Measurements from ENCODE around the gene DRG1. TPM values are rescaled to one million over a fixed set of nuclear protein-coding genes. Genes with fewer than 3 reads are reported as not detected.
"Not testable (repeated sequence)": the region's sequence is repeated elsewhere in the genome, so short reads cannot be mapped to it uniquely, and the experiment has no call there.

The DRG1 gene
- total RNA-seq, 8 experiments from 2014 or later = 56.4 to 84.8 (median 67.7) TPM

DNA sequence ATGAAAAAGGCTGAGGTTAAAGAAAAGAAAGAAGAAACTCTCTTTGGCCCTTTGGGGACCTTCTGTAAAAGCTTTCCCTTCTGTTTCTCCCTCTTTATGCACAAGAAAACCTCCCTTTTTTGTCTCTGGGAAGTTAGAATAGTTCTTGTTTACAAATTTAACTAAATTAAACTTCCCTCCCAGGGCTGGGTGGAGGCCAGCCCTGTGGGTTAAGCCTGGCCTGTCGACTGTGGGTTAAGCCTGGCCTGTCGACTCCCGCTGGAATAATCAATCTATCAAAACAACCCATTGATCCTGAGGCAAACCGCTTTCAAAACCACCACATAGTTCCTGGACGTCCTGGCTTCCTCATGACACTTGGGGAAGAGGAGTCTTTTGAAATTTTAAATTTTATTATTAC is 1.2 kb upstream of the DRG1 start:
- no peak for ATAC-seq (replicated peaks in 6 of 8)
- 0 to 90% (median 47%) methylated on average over 1 to 5 of the region's 5 CpGs; no CpG with 5 or more reads in 2 of the 10 experiments for WGBS, 10 experiments
- in situ Hi-C loops (cut with MboI; ENCODE audit: low pct_unique_long_range_greater_than_20kb in 2 of 9, low sequenced_read_pairs in 9 of 9, unreplicated experiment in 9 of 9) = no loop called here
- peaks cover 7 to 13% of the 10 kb centered on the region in 2 donors for H3K4me1 ChIP-seq (replicated peaks in 1 of 2)
- H3K27ac ChIP-seq = no peak overlapping the region
- H3K4me3 ChIP-seq = no peak overlapping the region

GRCh38 chr22:31400023-31400397 is 606 bp downstream of the DRG1 start:
- H3K4me1 ChIP-seq (replicated peaks in 1 of 2) = peaks cover 7 to 13% of the 10 kb centered on the region in 2 donors
- 0 to 6% (median 0%) methylated on average over 2 to 8 of the region's 11 CpGs; no CpG with 5 or more reads in 1 of the 10 experiments for WGBS, 10 experiments
- ATAC-seq (replicated peaks in 6 of 8) = peak in 3 of 8 experiments; percentile 3 to 23 (median 13)
- in situ Hi-C loops (cut with MboI; ENCODE audit: low pct_unique_long_range_greater_than_20kb in 2 of 9, low sequenced_read_pairs in 9 of 9, unreplicated experiment in 9 of 9) = no loop called here
- peak overlapping the region; percentile 59 to 87 (median 76) for H3K4me3 ChIP-seq
- peak overlapping the region; percentile 88 to 95 for H3K27ac ChIP-seq

DNA sequence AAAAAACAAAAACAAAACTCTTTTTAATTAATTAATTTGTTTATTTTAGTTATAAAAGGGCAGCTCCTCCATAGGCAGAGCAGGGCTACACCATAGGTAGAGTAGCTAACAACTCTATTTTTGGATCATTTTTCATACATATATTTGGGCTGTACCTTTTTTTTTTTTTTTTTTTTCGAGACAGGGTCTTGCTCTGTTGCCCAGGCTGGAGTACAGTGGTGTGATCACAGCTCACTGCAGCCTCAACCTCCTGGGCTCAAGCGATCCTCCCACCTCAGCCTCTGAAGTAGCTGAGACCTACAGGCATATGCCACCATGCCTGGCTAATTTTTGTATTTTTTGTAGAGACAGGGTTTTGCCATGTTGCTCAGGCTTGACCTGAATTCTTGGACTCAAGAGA is 2.9 kb downstream of the DRG1 start:
- peaks cover 7 to 13% of the 10 kb centered on the region in 2 donors for H3K4me1 ChIP-seq (replicated peaks in 1 of 2)
- ATAC-seq (replicated peaks in 6 of 8); in situ Hi-C loops (cut with MboI; ENCODE audit: low pct_unique_long_range_greater_than_20kb in 2 of 9, low sequenced_read_pairs in 9 of 9, unreplicated experiment in 9 of 9); H3K4me3 ChIP-seq; H3K27ac ChIP-seq: not testable (repeated sequence)
- WGBS, 10 experiments = 43 to 100% (median 86%) methylated on average over 1 to 2 of the region's 2 CpGs; no CpG with 5 or more reads in 5 of the 10 experiments

DNA sequence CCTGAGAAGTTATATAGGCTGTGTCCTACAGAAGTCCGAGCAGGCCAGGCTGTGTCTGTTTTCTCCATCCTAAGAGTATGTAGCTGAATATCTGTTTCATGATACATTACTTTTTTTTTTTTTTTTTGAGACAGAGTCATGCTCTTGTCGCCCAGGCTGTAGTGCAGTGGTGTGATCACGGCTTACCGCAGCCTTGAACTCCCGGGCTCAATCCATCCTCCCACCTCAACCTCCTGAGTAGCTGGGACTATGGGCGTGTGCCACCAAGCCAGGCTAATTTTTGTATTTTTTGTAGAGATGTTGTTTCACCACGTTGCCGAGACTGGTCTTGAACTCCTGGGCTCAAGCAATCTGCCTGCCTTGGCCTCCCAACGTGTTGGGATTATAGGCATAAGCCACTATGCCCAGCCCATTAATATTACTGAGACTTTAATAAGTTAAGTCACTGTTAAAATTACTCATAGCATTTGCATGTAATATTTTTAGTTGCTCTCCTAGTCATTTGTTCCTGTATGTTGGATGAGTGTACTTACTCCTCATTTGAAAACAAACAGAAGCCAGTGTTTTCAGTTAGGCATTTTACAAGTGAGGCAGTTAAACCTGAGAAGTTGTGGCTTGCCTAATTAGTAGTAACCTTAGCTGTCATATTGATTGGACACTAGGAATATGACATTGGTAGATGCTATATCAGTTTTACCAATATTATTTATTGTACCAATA is 26.1 kb downstream of the DRG1 start:
- WGBS, 10 experiments = 88 to 100% (median 97%) methylated on average over 1 to 9 of the region's 9 CpGs
- no peak overlapping the region for H3K27ac ChIP-seq
- peak in 1 of 8 experiments; percentile 23 for ATAC-seq (replicated peaks in 6 of 8)
- in situ Hi-C loops (cut with MboI; ENCODE audit: low pct_unique_long_range_greater_than_20kb in 2 of 9, low sequenced_read_pairs in 9 of 9, unreplicated experiment in 9 of 9) = no loop called here
- H3K4me3 ChIP-seq = no peak overlapping the region
- no peaks in the 10 kb centered on the region for H3K4me1 ChIP-seq (replicated peaks in 1 of 2)

DNA sequence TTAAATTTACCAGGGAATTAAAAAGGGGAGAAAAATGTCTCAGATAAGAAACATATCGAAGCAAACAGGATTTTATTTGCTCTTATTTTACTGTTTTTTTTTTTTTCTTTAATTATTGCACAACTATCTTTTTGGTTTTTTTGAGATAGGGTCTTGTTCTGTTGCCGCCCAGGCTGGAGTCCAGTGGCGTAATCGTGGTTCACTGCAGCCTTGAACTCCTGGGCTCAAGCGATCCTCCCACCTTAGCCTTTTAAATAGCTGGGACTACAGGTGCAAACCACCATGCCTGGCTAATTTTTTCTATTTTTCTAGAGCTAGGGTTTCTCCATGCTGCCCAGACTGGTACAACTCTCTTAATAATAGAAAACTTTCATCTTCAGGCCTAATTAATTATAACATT is 32.5 kb downstream of the DRG1 start:
- 90 to 100% (median 97%) methylated on average over 2 to 5 of the region's 5 CpGs; no CpG with 5 or more reads in 1 of the 10 experiments for WGBS, 10 experiments
- in situ Hi-C loops (cut with MboI; ENCODE audit: low pct_unique_long_range_greater_than_20kb in 2 of 9, low sequenced_read_pairs in 9 of 9, unreplicated experiment in 9 of 9) = no loop called here
- H3K27ac ChIP-seq = no peak overlapping the region
- H3K4me3 ChIP-seq = no peak overlapping the region
- no peaks in the 10 kb centered on the region for H3K4me1 ChIP-seq (replicated peaks in 1 of 2)
- ATAC-seq (replicated peaks in 6 of 8) = no peak

DNA sequence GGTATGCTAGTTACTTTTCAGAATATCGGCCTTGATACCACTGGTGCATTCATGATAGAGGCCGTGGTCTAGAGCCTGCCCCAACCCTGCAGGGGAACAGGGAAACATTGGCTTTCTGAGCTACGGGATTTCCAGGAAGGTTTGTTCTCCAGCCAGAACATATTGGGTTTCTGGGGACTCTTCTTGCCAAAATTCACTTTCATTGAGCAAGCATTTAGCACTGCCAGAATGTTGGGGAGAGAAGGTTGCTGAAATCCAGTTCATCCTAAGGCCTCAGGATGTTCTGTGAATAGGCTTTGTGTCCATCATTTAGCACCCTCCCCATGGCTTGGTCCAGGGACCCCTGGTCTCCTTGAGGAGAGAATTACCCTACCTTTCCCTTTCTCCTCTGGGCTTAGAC is 36.7 kb downstream of the DRG1 start:
- 0 to 100% (median 100%) methylated on average over 1 to 2 of the region's 3 CpGs; no CpG with 5 or more reads in 5 of the 10 experiments for WGBS, 10 experiments
- no peak for ATAC-seq (replicated peaks in 6 of 8)
- H3K27ac ChIP-seq = no peak overlapping the region
- H3K4me3 ChIP-seq = no peak overlapping the region
- in situ Hi-C loops (cut with MboI; ENCODE audit: low pct_unique_long_range_greater_than_20kb in 2 of 9, low sequenced_read_pairs in 9 of 9, unreplicated experiment in 9 of 9) = no loop called here
- no peaks in the 10 kb centered on the region for H3K4me1 ChIP-seq (replicated peaks in 1 of 2)

DNA sequence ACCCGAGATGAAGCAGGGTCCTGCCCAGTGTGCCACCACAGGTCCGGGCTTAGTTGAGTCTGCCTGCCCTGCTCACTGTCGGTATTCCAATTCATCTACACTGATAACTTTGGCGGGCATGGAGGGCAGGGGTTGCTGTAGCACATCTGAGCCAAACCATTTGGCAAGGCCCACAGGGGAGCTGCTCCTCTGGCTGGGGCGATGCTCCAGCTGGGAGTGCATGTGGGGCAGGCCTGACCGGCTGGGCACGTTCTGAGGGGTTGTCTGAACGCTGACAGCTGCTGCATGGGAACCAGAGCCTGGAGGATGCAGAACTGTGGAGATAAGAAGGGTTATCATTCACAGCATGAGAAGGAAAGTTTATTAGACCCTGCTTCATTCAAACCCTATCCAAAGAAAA is 40.4 kb downstream of the DRG1 start:
- peak in 2 of 8 experiments; percentile 18 to 25 for ATAC-seq (replicated peaks in 6 of 8)
- Histone ChIP-seq H3K4me1 (replicated peaks in 1 of 2) (no peaks in the 10 kb centered on the region), H3K27ac (no peak overlapping the region), H3K4me3 (no peak overlapping the region)
- WGBS, 10 experiments = 38 to 100% (median 90%) methylated on average over 1 to 3 of the region's 8 CpGs; no CpG with 5 or more reads in 5 of the 10 experiments
- in situ Hi-C loops (cut with MboI; ENCODE audit: low pct_unique_long_range_greater_than_20kb in 2 of 9, low sequenced_read_pairs in 9 of 9, unreplicated experiment in 9 of 9) = no loop called here

DNA sequence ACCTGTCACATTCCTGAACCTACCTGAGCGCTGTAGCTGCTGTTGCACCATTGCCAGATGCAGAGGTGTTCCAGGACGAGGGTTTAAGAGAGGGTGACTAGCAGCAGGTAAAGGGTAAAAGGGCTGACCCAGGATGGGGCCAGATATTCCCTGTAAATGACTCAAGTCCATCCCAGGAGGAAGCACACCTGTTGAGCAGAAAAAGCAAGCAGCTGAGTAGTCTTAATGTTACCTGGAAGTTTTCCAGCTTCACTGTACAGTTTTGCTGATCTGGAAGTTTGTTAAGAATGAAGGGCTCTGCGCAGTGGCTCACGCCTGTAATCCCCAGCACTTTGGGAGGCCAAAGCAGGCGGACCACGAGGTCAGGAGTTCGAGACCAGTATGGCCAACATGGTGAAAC is 41.3 kb downstream of the DRG1 start:
- in situ Hi-C loops (cut with MboI; ENCODE audit: low pct_unique_long_range_greater_than_20kb in 2 of 9, low sequenced_read_pairs in 9 of 9, unreplicated experiment in 9 of 9) = no loop called here

DNA sequence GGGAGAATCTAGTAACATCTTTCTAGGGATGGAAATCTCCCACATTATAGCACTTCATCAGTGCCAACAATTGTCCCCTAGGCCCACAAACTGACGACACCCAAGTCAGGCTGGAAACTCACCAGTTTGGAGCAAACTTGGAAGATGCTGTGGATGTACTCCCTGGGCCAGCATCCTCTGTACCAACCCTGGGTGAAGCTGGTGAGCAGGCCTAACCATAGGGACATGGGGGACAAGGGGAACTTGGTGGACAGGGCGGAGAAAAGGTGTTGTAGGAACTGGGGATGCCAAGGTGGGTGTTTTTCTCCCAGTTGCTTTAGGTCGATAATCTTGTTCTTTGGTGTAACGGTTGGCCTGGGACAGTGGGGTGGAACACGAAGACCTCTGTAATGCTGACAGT is 42.2 kb downstream of the DRG1 start:
- no peak for ATAC-seq (replicated peaks in 6 of 8)
- 82 to 100% (median 96%) methylated on average over 1 to 5 of the region's 5 CpGs; no CpG with 5 or more reads in 1 of the 10 experiments for WGBS, 10 experiments
- in situ Hi-C loops (cut with MboI; ENCODE audit: low pct_unique_long_range_greater_than_20kb in 2 of 9, low sequenced_read_pairs in 9 of 9, unreplicated experiment in 9 of 9) = no loop called here
- Histone ChIP-seq H3K4me1 (replicated peaks in 1 of 2) (no peaks in the 10 kb centered on the region), H3K27ac (no peak overlapping the region), H3K4me3 (no peak overlapping the region)

More for the DNA sequence above, 41.3 kb downstream of the DRG1 start:
- H3K4me1 ChIP-seq (replicated peaks in 1 of 2) = no peaks in the 10 kb centered on the region
- ATAC-seq (replicated peaks in 6 of 8) = no peak
- H3K27ac ChIP-seq = no peak overlapping the region
- WGBS, 10 experiments = 95 to 100% (median 100%) methylated on average over 2 to 7 of the region's 7 CpGs; no CpG with 5 or more reads in 3 of the 10 experiments
- H3K4me3 ChIP-seq = no peak overlapping the region

DNA sequence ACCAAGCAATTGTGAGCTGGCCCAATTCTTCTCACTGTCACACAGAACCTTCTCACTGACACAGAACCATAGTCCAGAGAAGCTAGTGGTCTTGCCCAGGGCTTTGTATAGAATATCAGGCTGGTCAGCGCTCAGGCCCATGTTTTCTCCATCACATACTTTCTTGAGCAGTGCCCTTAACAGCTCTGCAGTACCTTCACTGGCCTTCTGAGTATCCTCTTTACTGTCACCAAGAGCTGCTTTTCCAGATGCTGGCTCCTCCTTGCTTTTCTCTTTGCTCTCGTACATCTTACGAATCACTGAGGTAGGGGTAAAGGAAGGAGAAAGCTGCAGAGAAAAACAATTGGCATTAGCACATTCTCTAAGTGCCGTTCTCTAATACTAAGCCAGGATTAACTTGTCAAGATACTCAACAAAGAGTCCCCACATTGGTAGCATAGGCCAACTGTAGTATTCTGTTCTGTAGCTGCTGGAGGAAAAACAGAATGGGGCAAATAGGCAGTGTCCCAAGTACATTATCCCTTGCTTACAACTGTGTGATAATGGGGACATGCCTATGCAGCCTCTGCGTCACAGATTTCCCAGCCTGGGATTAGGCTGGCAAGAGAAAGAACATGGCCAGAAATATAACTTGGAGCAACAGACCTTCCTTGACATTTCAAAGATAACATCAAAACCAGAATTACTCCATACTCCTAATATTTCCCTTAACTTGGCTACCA is 43.5 kb downstream of the DRG1 start:
- no peak overlapping the region for H3K27ac ChIP-seq
- H3K4me3 ChIP-seq = no peak overlapping the region
- no peak for ATAC-seq (replicated peaks in 6 of 8)
- 90 to 100% (median 100%) methylated on average over 1 to 5 of the region's 5 CpGs; no CpG with 5 or more reads in 1 of the 10 experiments for WGBS, 10 experiments
- in situ Hi-C loops (cut with MboI; ENCODE audit: low pct_unique_long_range_greater_than_20kb in 2 of 9, low sequenced_read_pairs in 9 of 9, unreplicated experiment in 9 of 9) = no loop called here
- H3K4me1 ChIP-seq (replicated peaks in 1 of 2) = no peaks in the 10 kb centered on the region

GRCh38 chr22:31443516-31443915 is 44.1 kb downstream of the DRG1 start:
- no peak for ATAC-seq (replicated peaks in 6 of 8)
- WGBS, 10 experiments = 67 to 100% (median 97%) methylated on average over 1 to 6 of the region's 7 CpGs; no CpG with 5 or more reads in 2 of the 10 experiments
- H3K4me3 ChIP-seq = no peak overlapping the region
- in situ Hi-C loops (cut with MboI; ENCODE audit: low pct_unique_long_range_greater_than_20kb in 2 of 9, low sequenced_read_pairs in 9 of 9, unreplicated experiment in 9 of 9) = no loop called here
- H3K27ac ChIP-seq = no peak overlapping the region
- no peaks in the 10 kb centered on the region for H3K4me1 ChIP-seq (replicated peaks in 1 of 2)

DNA sequence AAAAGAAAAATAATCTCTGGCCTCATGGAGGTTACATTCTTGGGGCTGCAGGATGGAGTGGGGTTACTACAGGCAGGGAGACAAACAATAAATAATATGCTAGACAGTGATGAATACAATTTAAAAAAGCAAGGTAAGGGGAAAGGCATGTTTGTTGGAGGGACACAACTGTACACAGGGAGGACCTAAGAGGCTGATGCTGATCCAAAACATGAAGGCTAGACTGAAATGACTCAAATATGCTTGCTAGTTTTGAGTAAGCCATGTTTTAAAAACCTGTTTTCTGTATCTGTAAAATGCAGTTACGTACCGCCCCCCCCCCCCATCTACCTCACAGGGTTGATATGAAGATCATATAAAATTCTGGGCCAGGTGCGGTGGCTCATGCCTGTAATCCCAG is 46.2 kb downstream of the DRG1 start:
- no peaks in the 10 kb centered on the region for H3K4me1 ChIP-seq (replicated peaks in 1 of 2)
- no peak for ATAC-seq (replicated peaks in 6 of 8)
- no peak overlapping the region for H3K27ac ChIP-seq
- in situ Hi-C loops (cut with MboI; ENCODE audit: low pct_unique_long_range_greater_than_20kb in 2 of 9, low sequenced_read_pairs in 9 of 9, unreplicated experiment in 9 of 9) = no loop called here
- H3K4me3 ChIP-seq = no peak overlapping the region
- WGBS, 10 experiments = 92 to 100% (median 92%) methylated on average over 1 to 3 of the region's 3 CpGs; no CpG with 5 or more reads in 4 of the 10 experiments

GRCh38 chr22:31446208-31446607 is 46.8 kb downstream of the DRG1 start:
- H3K4me1 ChIP-seq (replicated peaks in 1 of 2) = no peaks in the 10 kb centered on the region

More at GRCh38 chr22:31446208-31446607, 46.8 kb downstream of the DRG1 start:
- ATAC-seq (replicated peaks in 6 of 8) = no peak
- 64 to 100% (median 83%) methylated on average over 1 to 3 of the region's 3 CpGs; no CpG with 5 or more reads in 1 of the 10 experiments for WGBS, 10 experiments
- Histone ChIP-seq H3K27ac (no peak overlapping the region), H3K4me3 (no peak overlapping the region)
- in situ Hi-C loops (cut with MboI; ENCODE audit: low pct_unique_long_range_greater_than_20kb in 2 of 9, low sequenced_read_pairs in 9 of 9, unreplicated experiment in 9 of 9) = no loop called here

Data from motor neuron (in vitro differentiated cells).